D721Med (cell line): ENCODE data around the gene SDR9C7.

Experiments used
- DNase-seq: peaks from one replicate; pipeline ENCODE4 v3.0.0; 2011; ENCODE audit warnings: low spot score; ENCODE audit not compliant: insufficient read length
- FAIRE-seq: peaks from 2 replicates; lab custom pipeline; 2011; peaks lifted over from hg19 to GRCh38; lab: Jason Lieb, UNC
- CTCF ChIP-seq: IDR thresholded peaks from 2 replicates; pipeline ENCODE4 v1.5.1; 2012; ENCODE audit warnings: mild to moderate bottlenecking, control low read depth; ENCODE audit not compliant: insufficient read depth; ENCODE audit errors: missing control alignments

Gene SDR9C7

GRCh38 chr12:56874821-56875220, 59.4 kb downstream of the SDR9C7 start:
- DNase-seq (no peak), FAIRE-seq (no peak)
- no peak for TF ChIP-seq CTCF

GRCh38 chr12:56873382-56873781, 60.8 kb downstream of the SDR9C7 start:
- no peak for TF ChIP-seq CTCF
- no peak for DNase-seq
- no peak for FAIRE-seq
